Fibroblast of skin of right biceps (primary cell): ENCODE measurements around the gene EFCAB14.
A peak's percentile ranks its signal among the peaks of the same experiment; 100 is the strongest.
"Not testable (repeated sequence)": the region's sequence is repeated elsewhere in the genome, so short reads cannot be mapped to it uniquely, and the experiment has no call there.

Experiments used
- DNase-seq: peaks from one replicate; pipeline ENCODE4 v3.0.0-alpha.2; 2013

EFCAB14 gene, protein sequence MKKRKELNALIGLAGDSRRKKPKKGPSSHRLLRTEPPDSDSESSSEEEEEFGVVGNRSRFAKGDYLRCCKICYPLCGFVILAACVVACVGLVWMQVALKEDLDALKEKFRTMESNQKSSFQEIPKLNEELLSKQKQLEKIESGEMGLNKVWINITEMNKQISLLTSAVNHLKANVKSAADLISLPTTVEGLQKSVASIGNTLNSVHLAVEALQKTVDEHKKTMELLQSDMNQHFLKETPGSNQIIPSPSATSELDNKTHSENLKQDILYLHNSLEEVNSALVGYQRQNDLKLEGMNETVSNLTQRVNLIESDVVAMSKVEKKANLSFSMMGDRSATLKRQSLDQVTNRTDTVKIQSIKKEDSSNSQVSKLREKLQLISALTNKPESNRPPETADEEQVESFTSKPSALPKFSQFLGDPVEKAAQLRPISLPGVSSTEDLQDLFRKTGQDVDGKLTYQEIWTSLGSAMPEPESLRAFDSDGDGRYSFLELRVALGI

GRCh38 chr1:46718727-46719622 lies at the start of gene EFCAB14:
Gene EFCAB14 (minus strand): TSS chr1:46719114. CDS start chr1:46718087, 1,027 bp downstream.
- peak; percentile 87 for DNase-seq

- no peak for DNase-seq
Measured at GRCh38 chr1:46768445-46768844, 49.5 kb upstream of the EFCAB14 start.

DNA sequence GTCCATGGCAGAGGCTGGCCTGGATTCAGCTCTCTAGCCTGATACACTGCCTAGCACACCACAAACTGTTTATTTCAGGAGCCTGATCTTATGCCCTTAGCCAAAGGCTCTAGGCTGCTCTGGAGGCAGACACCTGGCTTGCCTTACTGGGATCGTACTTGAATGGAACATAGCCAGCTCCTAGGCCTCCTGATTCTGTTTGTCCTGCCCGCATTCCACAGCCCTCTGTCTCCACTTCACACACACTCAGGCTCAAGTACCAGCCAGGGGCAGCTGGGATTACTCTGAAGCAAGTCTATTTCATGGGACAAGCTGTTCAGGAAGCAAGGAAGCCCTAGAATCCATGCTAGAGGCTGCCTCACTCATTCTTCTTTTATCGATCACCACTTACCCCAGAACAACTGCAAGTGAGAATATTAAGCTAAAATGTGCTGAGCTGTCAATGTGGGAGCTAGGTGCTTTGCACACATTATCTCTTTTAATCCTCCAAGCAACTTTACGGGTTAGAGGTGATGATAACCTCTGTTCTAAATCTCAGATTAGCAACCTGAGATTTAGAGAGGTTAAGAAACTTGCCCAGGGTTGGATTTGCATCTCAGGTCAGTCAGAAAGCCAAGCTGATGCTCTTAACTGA lies 48.9 kb upstream of the EFCAB14 start:
- no peak for DNase-seq

DNA sequence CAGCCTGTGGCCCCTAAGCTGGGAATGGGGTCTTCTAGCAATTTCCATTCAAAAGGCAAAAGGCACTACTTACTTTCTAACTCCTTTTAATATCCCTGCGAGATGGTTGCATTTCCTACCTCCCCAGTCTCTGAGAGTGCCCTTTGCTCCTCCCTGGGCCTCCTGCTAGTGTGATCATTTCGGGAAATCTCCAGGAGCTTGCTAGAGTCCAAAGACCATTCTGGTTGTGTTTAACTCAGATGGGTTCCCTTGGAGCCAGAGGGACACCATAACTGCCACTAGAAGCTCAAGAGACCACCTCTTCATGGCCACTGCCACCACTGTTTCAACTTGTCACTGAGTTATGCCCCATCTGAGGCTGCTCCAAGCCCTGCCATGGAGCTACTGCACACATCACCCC lies 45.5 kb upstream of the EFCAB14 start:
- DNase-seq = no peak

DNA sequence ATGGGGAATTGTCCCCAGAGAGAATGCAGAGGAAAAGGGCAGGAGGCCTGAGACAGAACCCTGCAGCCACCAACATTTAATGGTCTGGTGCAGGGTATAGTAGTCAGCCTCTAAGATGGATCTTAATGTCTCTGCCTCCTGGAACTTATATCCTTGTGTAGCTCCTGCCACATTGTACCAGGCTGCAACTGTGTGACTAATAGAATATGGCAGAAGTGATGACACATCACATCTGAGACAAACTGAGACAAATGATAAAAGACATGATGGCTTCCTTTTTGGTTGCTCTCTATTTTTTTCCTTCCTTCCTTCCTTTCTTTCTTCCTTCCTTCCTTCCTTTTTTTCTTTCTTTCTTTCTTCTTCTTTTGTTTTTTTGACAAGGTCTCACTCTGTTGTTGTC lies 42.8 kb upstream of the EFCAB14 start:
- DNase-seq = no peak

- DNase-seq = no peak
Measured at GRCh38 chr1:46760558-46761166, 41.7 kb upstream of the EFCAB14 start.

- DNase-seq = no peak
Measured at GRCh38 chr1:46757956-46758528, 39.1 kb upstream of the EFCAB14 start.

DNA sequence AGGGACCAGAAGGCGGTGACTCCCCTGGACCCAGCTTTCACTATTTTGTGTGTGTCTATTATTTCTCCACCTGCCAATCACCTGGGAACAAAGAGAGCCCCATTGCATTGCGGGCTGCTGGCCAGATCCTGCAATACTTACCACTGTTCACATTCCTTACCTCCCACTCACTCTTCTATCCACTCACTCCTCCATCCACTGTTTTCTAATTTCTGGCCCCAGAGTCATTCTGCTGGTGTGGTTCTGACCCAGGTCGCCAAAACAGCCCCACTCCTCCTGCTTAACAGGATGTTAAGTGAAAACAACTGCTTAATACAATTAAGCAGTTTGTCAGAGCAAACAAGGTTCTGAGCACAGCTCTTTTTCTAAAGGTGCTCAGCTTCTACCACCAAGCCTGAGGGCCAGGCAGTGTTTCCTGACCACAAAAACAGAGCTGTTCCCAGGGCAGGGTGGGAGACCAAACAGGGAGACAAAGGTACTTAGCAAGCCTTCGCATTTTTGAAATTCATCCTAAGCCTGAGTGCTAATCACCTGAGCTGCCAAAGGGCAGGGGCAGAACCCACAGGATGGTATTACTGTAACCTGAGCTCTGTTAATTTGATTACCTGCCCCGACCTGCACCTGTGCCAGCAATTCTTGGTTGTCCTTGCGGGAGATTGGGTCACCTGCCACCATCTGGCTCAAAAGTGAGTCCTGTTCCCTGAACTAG lies 38.5 kb upstream of the EFCAB14 start:
- DNase-seq = no peak

- no peak for DNase-seq
Measured at GRCh38 chr1:46755121-46755520, 36.2 kb upstream of the EFCAB14 start.

- DNase-seq = not testable (repeated sequence)
Measured at GRCh38 chr1:46754707-46755106, 35.8 kb upstream of the EFCAB14 start.

DNA sequence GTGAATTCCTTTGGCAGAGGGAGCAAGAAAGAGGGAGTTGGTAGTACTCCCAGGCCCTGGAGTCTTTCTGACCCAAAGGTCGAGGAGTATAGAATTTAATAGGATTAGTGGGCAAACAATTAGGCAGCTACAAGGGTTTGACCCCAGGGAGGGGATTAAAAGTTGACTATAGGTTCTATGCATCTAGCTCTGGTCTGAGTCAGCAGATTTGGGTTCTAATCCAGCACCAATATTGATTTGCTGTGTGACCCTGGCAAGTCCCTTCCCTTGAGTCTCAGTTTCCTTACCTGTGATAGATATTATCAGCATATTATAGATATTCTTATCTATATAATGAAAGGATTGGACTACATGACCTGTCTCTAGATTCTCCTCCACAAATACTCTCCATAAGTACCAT lies 35.1 kb upstream of the EFCAB14 start:
- no peak for DNase-seq

- no peak for DNase-seq
Measured at GRCh38 chr1:46749921-46750404, 31.0 kb upstream of the EFCAB14 start.

- no peak for DNase-seq
Measured at GRCh38 chr1:46749404-46749803, 30.5 kb upstream of the EFCAB14 start.

GRCh38 chr1:46747683-46748288 lies 28.9 kb upstream of the EFCAB14 start:
- DNase-seq = peak; percentile 23

DNA sequence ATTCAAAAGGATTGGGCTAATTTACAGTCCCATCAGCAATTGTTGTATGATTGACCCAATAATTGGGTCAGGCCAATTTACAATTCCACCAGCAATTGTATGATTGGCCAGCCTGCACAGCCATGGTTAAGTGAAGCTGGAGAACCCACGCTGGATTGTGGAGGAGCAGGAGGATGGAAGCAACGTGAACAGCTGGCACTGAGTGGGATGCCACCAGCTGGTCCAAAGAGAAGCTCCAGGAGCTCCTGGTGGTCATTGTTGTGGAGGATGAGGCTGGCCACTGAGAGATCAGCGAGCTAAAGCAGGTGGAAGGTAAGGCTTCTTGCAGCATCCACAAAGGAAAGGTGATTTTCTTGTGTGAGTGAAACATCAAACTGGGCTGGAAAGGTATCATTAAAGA lies 23.2 kb upstream of the EFCAB14 start:
- no peak for DNase-seq

GRCh38 chr1:46735708-46736324 lies 16.9 kb upstream of the EFCAB14 start:
- peak; percentile 55 for DNase-seq

DNA sequence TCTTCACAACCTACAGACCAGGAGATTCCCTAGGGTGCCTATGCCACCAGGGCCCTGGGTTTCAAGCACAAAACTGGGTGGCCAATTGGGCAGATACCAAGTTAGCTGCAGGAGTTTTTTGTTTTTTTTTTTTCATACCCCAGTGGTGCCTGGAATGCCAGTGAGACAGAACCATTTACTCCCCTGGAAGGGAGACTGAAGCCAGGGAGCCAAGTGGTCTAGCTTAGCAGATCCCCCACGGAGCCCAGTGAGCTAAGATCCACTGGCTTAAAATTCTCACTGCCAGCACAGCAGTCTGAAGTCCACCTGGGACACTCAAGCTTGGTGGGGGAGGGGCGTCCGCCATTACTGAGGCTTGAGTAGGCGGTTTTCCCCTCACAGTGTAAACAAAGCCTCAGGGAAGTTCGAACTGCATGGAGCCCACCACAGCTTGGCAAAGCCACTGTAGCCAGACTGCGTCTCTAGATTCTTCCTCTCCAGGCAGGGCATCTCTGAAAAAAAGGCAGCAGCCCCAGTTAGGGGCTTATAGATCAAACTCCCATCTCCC lies 9.5 kb upstream of the EFCAB14 start:
- DNase-seq = not testable (repeated sequence)

DNA sequence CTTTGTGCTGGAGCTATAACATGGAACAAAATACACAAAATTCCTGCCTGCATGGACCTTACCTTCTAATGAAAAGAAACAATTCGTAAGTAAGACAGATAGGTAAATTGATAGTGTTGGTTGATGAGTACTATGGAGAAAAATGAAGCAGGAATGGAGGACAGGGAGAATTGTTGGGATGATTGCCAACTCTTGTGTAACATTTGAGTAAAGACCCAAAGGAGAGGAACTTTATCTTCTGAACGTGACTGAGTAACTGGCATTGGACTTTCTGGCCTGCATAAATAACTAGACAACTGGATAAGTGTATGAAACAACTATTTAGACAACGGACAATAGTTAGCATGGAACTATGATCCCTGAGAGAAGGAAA lies 6.8 kb upstream of the EFCAB14 start:
- peak; percentile 53 for DNase-seq

GRCh38 chr1:46724991-46725735 lies 6.2 kb upstream of the EFCAB14 start:
- DNase-seq = peak; percentile 66

DNA sequence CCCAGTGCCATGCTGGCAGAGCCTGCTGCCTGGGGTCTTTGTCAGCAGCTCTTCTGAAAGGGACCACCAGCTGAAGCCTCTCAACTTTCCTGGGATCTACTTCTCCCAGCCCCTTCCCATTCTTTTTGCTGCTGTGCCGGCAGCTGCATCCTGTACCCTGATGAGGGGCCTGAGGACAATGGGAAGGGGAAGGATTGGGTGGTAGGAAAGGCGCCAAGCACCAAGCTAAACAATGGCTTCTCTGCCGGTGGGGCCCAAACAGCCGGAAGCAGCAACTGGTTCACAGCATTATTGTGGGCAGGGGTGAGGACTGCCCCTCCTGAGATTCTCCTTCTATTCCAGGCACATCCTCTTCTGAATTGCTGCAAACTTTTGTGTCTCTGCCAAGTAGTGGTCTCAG lies 5.0 kb upstream of the EFCAB14 start:
- DNase-seq = no peak
